Heart right ventricle (tissue), 16 donors: ENCODE data around the gene NPAS2. TPM values are rescaled to one million over a fixed set of nuclear protein-coding genes. Genes with fewer than 3 reads are reported as not detected.

ENCODE experiments used
- ATAC-seq, 8 donors: fragments of 200-7000 bp; cut with Tn5 transposase; one replicate each; pipeline ENCODE4 v1.9.1; 2020; ENCODE audit warnings: mild to moderate bottlenecking in 8 of 8, moderate library complexity in 8 of 8, moderate number of reproducible peaks in 1 of 8
- DNase-seq, 2 donors: peaks; one replicate each; pipeline ENCODE4 v3.0.0-alpha.2; 2020
- H3K27ac ChIP-seq, 10 donors: fragments of 200-600 bp; sonication (generic) in 2 of 10; one replicate each; pipeline versions ENCODE4 v1.5.0 to v1.8.0; 2020 to 2022; ENCODE audit warnings: mild to moderate bottlenecking in 3 of 10
- H3K27me3 ChIP-seq, 7 donors: fragments of 200-600 bp; one replicate each; pipeline ENCODE4 v1.8.0; 2021 to 2022; ENCODE audit warnings: mild to moderate bottlenecking in 2 of 7
- H3K36me3 ChIP-seq, 9 donors: fragments of 200-600 bp; sonication (generic) in 1 of 9; one replicate each; pipeline versions ENCODE4 v1.5.0 to v1.8.0; 2020 to 2022; ENCODE audit warnings: mild to moderate bottlenecking in 2 of 9
- H3K4me1 ChIP-seq, 9 donors: fragments of 200-600 bp; sonication (generic) in 1 of 9; one replicate each; pipeline versions ENCODE4 v1.5.0 to v1.8.0; 2020 to 2022; ENCODE audit warnings: mild to moderate bottlenecking in 4 of 9
- H3K4me3 ChIP-seq, 10 donors: fragments of 200-600 bp; sonication (generic) in 2 of 10; one replicate each; pipeline versions ENCODE4 v1.5.0 to v1.8.0; 2020 to 2022; ENCODE audit warnings: mild to moderate bottlenecking in 7 of 10, moderate library complexity in 2 of 10
- H3K9me3 ChIP-seq, 11 donors: fragments of 200-600 bp in 10 of 11; sonication (generic) in 2 of 11; one replicate each; pipeline versions ENCODE4 v1.5.0 to v1.8.0; 2013 to 2022; ENCODE audit warnings: mild to moderate bottlenecking in 2 of 11, control low read depth in 1 of 11, moderate library complexity in 1 of 11
- CTCF ChIP-seq, 9 donors: fragments of 200-600 bp; sonication (generic) in 2 of 9; IDR thresholded peaks; one replicate each; pipeline versions ENCODE4 v1.5.0 to v1.8.0; 2021 to 2022; ENCODE audit warnings: antibody characterized with exemption in 9 of 9, mild to moderate bottlenecking in 5 of 9, moderate library complexity in 1 of 9
- WGBS, 2 donors: extraction: QIAGEN DNeasy Blood & Tissue Kit; methylation state at CpG; one replicate each; pipeline ENCODE4 v1.1.7; 2013; ENCODE audit warnings: inconsistent platforms in 1 of 2; 5-methylcytosine and 5-hydroxymethylcytosine counted together
- intact Hi-C, 10 donors: fragments of 100-400 bp; cut with DNase I; formaldehyde crosslinking; loops; one replicate each; pipeline versions ENCODE4 v1.11.1 to v1.14.2; 2022
- polyA plus RNA-seq, 2 donors: library from polyadenylated mRNA; stranded (reverse); fragments of 200-250 nt; gene quantifications; one replicate each; pipeline ENCODE4 v1.2.3, GENCODE V29; 2013
- total RNA-seq, 10 donors: library from RNA; stranded (reverse); fragmentation: NEBNext Ultra II Directional in 3 of 10; extraction: Animal tissue kit (Norgen Biotek cat#: 25700) in 3 of 10; gene quantifications; one replicate each; pipeline versions ENCODE4 v1.2.1 to v1.2.4, GENCODE V29; 2021 to 2023
- donor health status: Arrhythmogenic right ventricular cardiomyopathy.
- donor health status: ischemic (EF 13 %, LVEDD 7.1; RV severe dilation, severe dysfunction).
- donor health status: healthy with polysubstance abuse.
- donor health status: DM: no; HTN: yes; CAD: no.
- donor health status: DM: no; HTN: no; CAD: no.
- donor health status: ischemic (EF 25% LVEDD 6.9; RV normal size, moderate dysfunction).
- donor health status: ischemic (EF 25% LVEDD 5.7; RV mildly dilated, moderate dysfunction).
- donor health status: healthy.
- donor health status: DM: yes; HTN: yes; CAD: no.
- donor health status: Ischemic cardiomyopathy.
- donor health status: ischemic (EF 35%, LVEDD 5.7; RV mildly dilated, moderate dysfunction).
- donor health status: nonischemic (EF 11% LVEDD 7.7; RV severe dilation, severe dysfunction).
- donor health status: DM: yes; HTN: yes; CAD: no.
- donor health status: PGD.
- donor health status: ischemic (EF 29% LVEDD 5.4; RV normal size, mild dysfunction).
- donor health status: nonischemic (EF 23%, LVEDD 6.1; RV moderate dilation, normal function).

The NPAS2 gene
- total and polyA plus RNA-seq, 12 donors, result 32.1 to 70.1 (median 41.2) TPM

- WGBS, 2 donors, result 78 to 84% methylated on average over 6 of the region's 6 CpGs
- intact Hi-C loops, result no loop called here
- TF ChIP-seq CTCF (IDR thresholded peaks at IDR 0.05), result no peak
- H3K4me1 ChIP-seq, result no peaks in the 10 kb centered on the region
- H3K27me3 ChIP-seq, result no peaks in the 10 kb centered on the region
- DNase-seq, result no peak
- no peak overlapping the region for H3K27ac ChIP-seq
- no peaks in the 10 kb centered on the region for H3K9me3 ChIP-seq
- H3K36me3 ChIP-seq, result peaks cover 0 to 84% (median 13%) of the 10 kb centered on the region in 9 donors
- no peak overlapping the region for H3K4me3 ChIP-seq
- no peak for ATAC-seq
Observed at GRCh38 chr2:100992262-100992661, 172.3 kb downstream of the NPAS2 start.

GRCh38 chr2:100993294-100993693, 173.4 kb downstream of the NPAS2 start:
- TF ChIP-seq CTCF (IDR thresholded peaks at IDR 0.05), result no peak
- Histone ChIP-seq H3K4me1 (no peaks in the 10 kb centered on the region), H3K36me3 (peaks cover 0 to 74% (median 13%) of the 10 kb centered on the region in 9 donors), H3K27me3 (no peaks in the 10 kb centered on the region), H3K27ac (no peak overlapping the region), H3K4me3 (no peak overlapping the region), H3K9me3 (no peaks in the 10 kb centered on the region)
- WGBS, 2 donors, result 95 to 96% methylated on average over 17 of the region's 17 CpGs
- no peak for ATAC-seq
- no peak for DNase-seq
- intact Hi-C loops, result no loop called here

GRCh38 chr2:100995309-100996075, 175.6 kb downstream of the NPAS2 start:
- 92% methylated on average over 28 of the region's 28 CpGs for WGBS, 2 donors
- no peaks in the 10 kb centered on the region for H3K4me1 ChIP-seq
- no peak overlapping the region for H3K27ac ChIP-seq
- peaks cover 0 to 64% (median 11%) of the 10 kb centered on the region in 9 donors for H3K36me3 ChIP-seq
- ATAC-seq (peak in 1 of 8 donors; percentile 27), DNase-seq (no peak)
- H3K9me3 ChIP-seq, result no peaks in the 10 kb centered on the region
- intact Hi-C loops, result no loop called here
- no peaks in the 10 kb centered on the region for H3K27me3 ChIP-seq
- H3K4me3 ChIP-seq, result no peak overlapping the region
- no peak for TF ChIP-seq CTCF (IDR thresholded peaks at IDR 0.05)

- ATAC-seq (no peak), DNase-seq (no peak)
- Histone ChIP-seq H3K27ac (no peak overlapping the region), H3K27me3 (no peaks in the 10 kb centered on the region), H3K4me1 (peaks cover 0 to 12% (median 5%) of the 10 kb centered on the region in 9 donors), H3K9me3 (no peaks in the 10 kb centered on the region), H3K36me3 (peaks cover 0 to 44% (median 0%) of the 10 kb centered on the region in 9 donors), H3K4me3 (no peak overlapping the region)
- 94 to 95% methylated on average over 5 of the region's 5 CpGs for WGBS, 2 donors
- TF ChIP-seq CTCF (IDR thresholded peaks at IDR 0.05), result no peak
- intact Hi-C loops, result no loop called here
Observed at GRCh38 chr2:100997509-100998234, 177.7 kb downstream of the NPAS2 start.
